ENCODE measurements around the gene SLC45A3. TPM values are rescaled to one million over a fixed set of nuclear protein-coding genes. Genes with fewer than 3 reads are reported as not detected.

SLC45A3 gene
- total RNA-seq, 4 donors from 2014 or later, result 1.4 to 6.7 (median 2.6) TPM

DNA sequence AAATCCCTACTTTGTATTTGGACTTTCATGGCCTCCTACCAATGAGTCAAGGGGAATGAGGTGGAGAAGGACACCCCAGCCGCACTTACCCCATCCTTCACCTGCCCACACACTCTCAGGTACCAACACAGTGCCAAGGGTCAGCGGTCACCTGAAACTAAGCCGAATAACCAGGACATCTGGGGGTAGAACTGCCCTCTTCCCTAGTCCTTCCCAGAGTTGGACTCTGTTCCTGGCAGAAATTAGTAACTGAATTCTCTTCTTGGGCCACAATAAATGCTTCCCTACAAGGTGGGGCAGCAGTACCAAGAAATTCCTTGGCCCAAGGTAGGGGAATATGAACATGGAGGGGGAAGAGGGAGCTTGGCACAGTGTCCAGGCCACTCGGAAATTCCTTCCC, 7.3 kb downstream of the SLC45A3 start:
- WGBS, 2 donors, result 64 to 68% methylated on average over 4 of the region's 4 CpGs
- intact Hi-C loops (cut with DNase I), result no loop called here

DNA sequence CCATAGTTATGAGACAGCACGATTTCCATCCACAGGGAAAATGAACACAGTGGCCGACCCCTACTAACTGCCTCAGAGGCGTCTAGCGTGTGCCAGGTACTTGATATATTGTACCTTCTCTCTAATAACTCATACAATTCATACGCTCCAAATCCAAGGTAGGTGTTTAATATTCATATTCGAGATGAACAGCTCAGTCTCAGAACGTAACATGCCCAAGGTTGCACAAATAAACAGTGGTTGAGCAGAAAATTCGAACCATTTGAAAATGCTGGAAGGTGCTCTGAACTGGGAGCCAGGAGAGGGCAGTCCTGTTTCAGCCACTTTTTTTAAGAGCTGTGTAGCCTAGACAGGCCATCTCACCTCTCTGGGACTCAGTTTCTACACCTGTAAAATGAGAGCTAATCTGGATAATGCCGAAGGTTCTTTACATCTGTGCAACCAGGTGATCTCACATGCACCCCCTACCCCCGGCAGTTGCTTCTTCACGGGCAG, 7.9 kb downstream of the SLC45A3 start:
- TF ChIP-seq, protein P1, sequence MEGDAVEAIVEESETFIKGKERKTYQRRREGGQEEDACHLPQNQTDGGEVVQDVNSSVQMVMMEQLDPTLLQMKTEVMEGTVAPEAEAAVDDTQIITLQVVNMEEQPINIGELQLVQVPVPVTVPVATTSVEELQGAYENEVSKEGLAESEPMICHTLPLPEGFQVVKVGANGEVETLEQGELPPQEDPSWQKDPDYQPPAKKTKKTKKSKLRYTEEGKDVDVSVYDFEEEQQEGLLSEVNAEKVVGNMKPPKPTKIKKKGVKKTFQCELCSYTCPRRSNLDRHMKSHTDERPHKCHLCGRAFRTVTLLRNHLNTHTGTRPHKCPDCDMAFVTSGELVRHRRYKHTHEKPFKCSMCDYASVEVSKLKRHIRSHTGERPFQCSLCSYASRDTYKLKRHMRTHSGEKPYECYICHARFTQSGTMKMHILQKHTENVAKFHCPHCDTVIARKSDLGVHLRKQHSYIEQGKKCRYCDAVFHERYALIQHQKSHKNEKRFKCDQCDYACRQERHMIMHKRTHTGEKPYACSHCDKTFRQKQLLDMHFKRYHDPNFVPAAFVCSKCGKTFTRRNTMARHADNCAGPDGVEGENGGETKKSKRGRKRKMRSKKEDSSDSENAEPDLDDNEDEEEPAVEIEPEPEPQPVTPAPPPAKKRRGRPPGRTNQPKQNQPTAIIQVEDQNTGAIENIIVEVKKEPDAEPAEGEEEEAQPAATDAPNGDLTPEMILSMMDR (IDR thresholded peaks at IDR 0.05), result peak in 1 of 6 experiments; percentile 28
- no peak for TF ChIP-seq POLR2A (IDR thresholded peaks at IDR 0.05)
- no peak overlapping the region for H3K27ac ChIP-seq

More for the DNA sequence above, 7.3 kb downstream of the SLC45A3 start:
- TF ChIP-seq, protein P1 (IDR thresholded peaks at IDR 0.05), result no peak
- no peak for TF ChIP-seq POLR2A (IDR thresholded peaks at IDR 0.05)
- DNase-seq, result peak; percentile 13 to 37
- Histone ChIP-seq H3K9me3 (no peaks in the 10 kb centered on the region), H3K36me3 (no peaks in the 10 kb centered on the region), H3K27ac (no peak overlapping the region), H3K4me3 (replicated peaks in 1 of 3) (no peak overlapping the region), H3K27me3 (no peaks in the 10 kb centered on the region), H3K4me1 (no peaks in the 10 kb centered on the region)

DNA sequence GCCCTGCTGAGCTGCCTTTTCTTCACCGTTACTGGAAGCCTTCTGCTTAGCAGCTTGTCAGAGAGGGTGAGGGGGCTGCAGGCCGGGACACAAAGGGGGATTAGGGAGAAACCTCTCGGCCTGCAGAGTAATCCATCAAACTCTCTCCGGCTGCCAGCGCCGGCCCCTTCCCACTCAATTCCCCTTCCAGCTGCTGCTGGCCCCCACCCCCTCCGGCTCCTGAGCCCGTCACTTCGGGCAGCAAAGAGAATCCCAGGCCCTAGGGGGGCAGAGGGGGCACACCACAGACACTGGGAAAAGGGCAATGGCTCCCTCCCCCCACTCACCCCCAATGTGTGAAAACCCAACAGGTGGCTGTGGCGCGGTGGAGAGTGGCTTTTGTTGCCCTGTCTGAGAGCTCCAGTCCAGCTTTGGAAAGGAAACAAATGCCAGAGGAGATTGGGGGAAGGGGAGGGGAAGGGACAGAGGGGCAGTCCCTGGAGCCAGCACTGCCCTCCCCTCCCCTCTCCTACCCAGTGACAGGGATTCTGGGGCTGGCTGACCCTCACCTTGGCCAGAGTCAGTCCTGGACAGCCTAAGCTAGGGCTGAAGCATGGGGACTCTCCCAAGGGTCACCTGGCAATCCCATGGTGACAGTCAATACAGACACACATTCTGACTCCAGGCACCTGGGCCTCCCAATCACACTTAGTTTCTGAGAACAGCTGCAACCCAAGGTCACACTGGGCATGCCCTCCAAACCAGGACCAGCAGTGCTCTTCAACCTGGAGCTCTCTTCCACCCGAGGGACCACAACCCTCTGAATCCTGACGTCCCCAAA, 9.5 kb downstream of the SLC45A3 start:
- TF ChIP-seq POLR2A (IDR thresholded peaks at IDR 0.05), result no peak
- TF ChIP-seq, protein P1 (IDR thresholded peaks at IDR 0.05), result no peak
- H3K4me3 ChIP-seq (replicated peaks in 1 of 3), result no peak overlapping the region
- H3K4me1 ChIP-seq, result no peaks in the 10 kb centered on the region
- no peaks in the 10 kb centered on the region for H3K36me3 ChIP-seq
- DNase-seq, result no peak
- no peaks in the 10 kb centered on the region for H3K9me3 ChIP-seq
- 67 to 75% methylated on average over 6 to 7 of the region's 13 CpGs for WGBS, 2 donors
- no peaks in the 10 kb centered on the region for H3K27me3 ChIP-seq
- intact Hi-C loops (cut with DNase I), result no loop called here
- H3K27ac ChIP-seq, result no peak overlapping the region

More for the DNA sequence above, 7.9 kb downstream of the SLC45A3 start:
- no peaks in the 10 kb centered on the region for H3K36me3 ChIP-seq
- 65 to 74% methylated on average over 11 of the region's 11 CpGs for WGBS, 2 donors
- intact Hi-C loops (cut with DNase I), result no loop called here
- no peaks in the 10 kb centered on the region for H3K4me1 ChIP-seq
- no peaks in the 10 kb centered on the region for H3K27me3 ChIP-seq
- no peak for DNase-seq
- H3K9me3 ChIP-seq, result no peaks in the 10 kb centered on the region
- no peak overlapping the region for H3K4me3 ChIP-seq (replicated peaks in 1 of 3)

DNA sequence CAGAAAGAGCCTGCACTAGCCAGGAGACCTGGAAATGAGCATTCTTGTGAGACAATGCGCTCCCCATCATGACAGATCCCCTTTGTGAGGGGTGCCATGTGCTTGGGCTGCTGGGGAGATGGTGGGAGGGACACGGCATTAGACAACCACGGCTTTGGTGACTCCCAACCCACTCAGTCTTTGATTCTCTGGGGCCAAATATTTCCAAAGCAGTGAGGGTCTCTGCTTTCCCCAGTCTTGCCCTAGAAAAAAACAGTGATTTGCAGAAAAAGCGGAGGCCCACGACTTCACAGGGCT, 10.2 kb downstream of the SLC45A3 start:
- no peak for DNase-seq
- Histone ChIP-seq H3K36me3 (no peaks in the 10 kb centered on the region), H3K4me1 (no peaks in the 10 kb centered on the region), H3K27me3 (no peaks in the 10 kb centered on the region), H3K27ac (no peak overlapping the region), H3K4me3 (replicated peaks in 1 of 3) (no peak overlapping the region), H3K9me3 (no peaks in the 10 kb centered on the region)
- no peak for TF ChIP-seq POLR2A (IDR thresholded peaks at IDR 0.05)
- TF ChIP-seq, protein P1 (IDR thresholded peaks at IDR 0.05), result no peak
- intact Hi-C loops (cut with DNase I), result no loop called here
- 83 to 85% methylated on average over 5 of the region's 5 CpGs for WGBS, 2 donors
